Adipocyte (in vitro differentiated cells): ENCODE data around the gene PRAMEF26.
"Not testable (repeated sequence)": the region's sequence is repeated elsewhere in the genome, so short reads cannot be mapped to it uniquely, and the experiment has no call there.

Experiments used
- DNase-seq: peaks from one replicate; pipeline ENCODE4 v3.0.0-alpha.2; 2015; ENCODE audit warnings: low read depth
- H3K27me3 ChIP-seq: replicated peaks from 2 replicates; pipeline ENCODE4 v1.7.0; 2013; ENCODE audit warnings: mild to moderate bottlenecking, low read length, moderate library complexity; ENCODE audit not compliant: control insufficient read depth, insufficient read depth
- H3K36me3 ChIP-seq: 2 replicates; pipeline ENCODE4 v1.7.0; 2013; ENCODE audit warnings: low read length, mild to moderate bottlenecking, moderate library complexity; ENCODE audit not compliant: control insufficient read depth, insufficient read depth, severe bottlenecking
- H3K4me1 ChIP-seq: 2 replicates; pipeline ENCODE4 v1.7.0; 2013; ENCODE audit warnings: mild to moderate bottlenecking, low read length, moderate library complexity; ENCODE audit not compliant: control insufficient read depth, insufficient read depth
- H3K4me3 ChIP-seq: 2 replicates; pipeline ENCODE4 v1.7.0; 2013; ENCODE audit warnings: mild to moderate bottlenecking, low read length, moderate library complexity
- H3K9ac ChIP-seq: 2 replicates; pipeline ENCODE4 v1.7.0; 2013; ENCODE audit warnings: mild to moderate bottlenecking, low read length, moderate library complexity
- H3K9me3 ChIP-seq: 2 replicates; pipeline ENCODE4 v1.7.0; 2013; ENCODE audit warnings: mild to moderate bottlenecking, low read length, moderate library complexity; ENCODE audit not compliant: control insufficient read depth

PRAMEF26 gene

DNA sequence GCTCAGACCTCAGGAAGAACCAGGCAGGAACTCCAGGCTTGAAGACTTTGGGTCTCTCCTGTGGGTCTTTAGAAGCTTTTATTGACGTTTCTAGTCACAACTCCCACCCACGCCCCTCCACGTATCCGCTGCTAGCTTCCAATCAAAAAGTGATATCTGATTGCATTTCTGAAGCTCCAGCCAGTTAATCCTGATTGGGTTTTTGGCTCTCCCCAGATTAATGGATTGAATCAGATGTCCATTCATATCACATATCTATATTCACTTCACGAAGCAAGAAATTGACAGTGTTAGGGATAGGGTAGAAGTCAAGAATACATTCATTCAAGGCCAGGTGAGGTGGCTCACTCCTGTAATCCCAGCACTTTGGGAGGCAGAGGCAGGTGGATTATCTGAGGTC lies at the start of gene PRAMEF26:
Gene PRAMEF26 (minus strand): TSS at position 101 of the 400 bp plus-strand sequence. CDS start 2,914 bp downstream, outside the sequence.
- H3K9ac ChIP-seq, DNase-seq, H3K36me3 ChIP-seq, H3K9me3 ChIP-seq, H3K4me3 ChIP-seq, H3K4me1 ChIP-seq, H3K27me3 ChIP-seq: not testable (repeated sequence)

DNA sequence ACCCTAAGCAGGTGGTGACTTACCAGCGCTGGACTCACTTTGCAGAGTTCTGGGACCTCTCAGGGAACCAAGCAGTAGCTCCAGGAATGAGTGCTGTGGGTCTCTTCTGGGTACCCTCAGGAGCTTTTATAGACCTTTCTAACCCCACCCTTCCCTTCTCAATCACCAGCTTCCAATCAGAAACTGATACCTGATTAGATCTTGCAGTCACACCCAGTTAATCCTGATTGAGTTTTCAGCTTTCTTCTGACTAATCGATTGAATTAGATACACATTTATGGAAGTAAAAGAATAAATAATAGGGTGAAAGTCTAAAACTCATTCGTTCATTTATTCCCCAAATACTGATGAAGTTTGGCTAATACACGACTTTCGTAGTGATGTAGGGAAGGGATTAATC lies 45.5 kb upstream of the PRAMEF26 start, which contains the start of gene PRAMEF13:
Gene PRAMEF13 (minus strand): TSS at position 101 of the 400 bp plus-strand sequence. CDS start 1,820 bp downstream, outside the sequence.
- H3K27me3 ChIP-seq, H3K4me3 ChIP-seq, DNase-seq, H3K4me1 ChIP-seq, H3K9ac ChIP-seq, H3K9me3 ChIP-seq, H3K36me3 ChIP-seq: not testable (repeated sequence)

DNA sequence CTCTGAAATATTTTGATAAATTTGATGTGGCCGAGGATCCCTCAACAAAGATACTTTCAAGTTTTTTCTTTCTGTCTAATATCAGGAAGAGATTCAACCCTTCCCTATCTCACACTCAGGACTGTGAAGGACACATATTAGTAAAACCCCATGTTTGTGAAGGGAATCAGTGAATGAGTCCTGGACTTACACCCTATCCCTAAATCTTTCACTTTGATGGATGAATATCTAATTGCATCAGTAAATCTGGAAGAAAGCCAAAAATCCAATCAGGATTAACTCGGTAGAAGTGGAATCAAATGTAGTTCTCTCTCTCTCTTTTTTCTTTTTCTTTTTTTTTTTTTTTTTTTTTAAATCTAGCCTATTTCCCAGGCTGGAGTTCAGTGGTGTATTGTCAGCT lies 15.7 kb upstream of the PRAMEF26 start, which contains the start of gene PRAMEF9:
Gene PRAMEF9 (plus strand): TSS at position 301 of the 400 bp plus-strand sequence. CDS start 3,433 bp downstream, outside the sequence.
- not testable (repeated sequence) for H3K9ac ChIP-seq, H3K4me1 ChIP-seq, H3K4me3 ChIP-seq, H3K27me3 ChIP-seq, DNase-seq, H3K9me3 ChIP-seq, H3K36me3 ChIP-seq

DNA sequence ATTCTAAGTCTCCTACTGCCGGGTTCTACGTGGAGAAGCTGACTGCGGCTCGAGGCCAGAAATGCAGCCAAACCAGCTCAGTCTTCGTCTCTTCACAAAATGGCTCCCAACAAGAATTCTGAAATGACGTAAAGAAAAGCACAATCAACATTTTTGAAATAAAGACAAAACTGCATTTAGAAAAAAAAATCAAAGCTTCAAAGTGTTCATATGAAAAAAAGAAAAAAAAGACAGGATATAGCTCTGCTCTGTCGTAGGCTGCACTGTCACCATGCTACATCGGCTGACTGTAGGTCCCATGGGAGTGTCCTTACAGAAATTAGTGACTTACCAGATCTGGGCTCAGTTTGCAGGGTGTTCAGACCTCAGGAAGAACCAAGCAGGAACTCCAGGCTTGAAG lies 9.7 kb upstream of the PRAMEF26 start, which contains the start of gene HNRNPCL4:
Gene HNRNPCL4 (minus strand): TSS at position 101 of the 400 bp plus-strand sequence. CDS start 164 bp downstream, outside the sequence.
- not testable (repeated sequence) for H3K9ac ChIP-seq, H3K4me3 ChIP-seq, H3K9me3 ChIP-seq, H3K36me3 ChIP-seq, DNase-seq, H3K4me1 ChIP-seq, H3K27me3 ChIP-seq

DNA sequence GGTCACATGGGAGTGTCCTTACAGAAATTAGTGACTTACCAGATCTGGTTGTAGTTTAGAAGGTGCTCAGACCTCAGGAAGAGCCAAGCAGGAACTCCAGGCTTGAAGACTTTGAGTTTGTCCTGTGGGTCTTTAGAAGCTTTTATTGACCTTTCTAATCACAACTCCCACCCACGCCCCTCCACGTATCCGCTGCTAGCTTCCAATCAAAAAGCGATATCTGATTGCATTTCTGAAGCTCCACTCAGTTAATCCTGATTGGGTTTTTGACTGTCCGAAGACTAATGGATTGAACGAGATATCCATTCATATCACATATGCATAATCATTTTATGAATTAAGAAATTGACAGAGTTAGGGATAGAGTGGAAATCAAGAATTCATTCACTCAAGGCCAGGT lies 39.1 kb downstream of the PRAMEF26 start, which contains the start of gene HNRNPCL2:
Gene HNRNPCL2 (minus strand): TSS at position 101 of the 400 bp plus-strand sequence. CDS start 454 bp downstream, outside the sequence.
- H3K4me1 ChIP-seq, H3K27me3 ChIP-seq, DNase-seq, H3K36me3 ChIP-seq, H3K9me3 ChIP-seq, H3K9ac ChIP-seq, H3K4me3 ChIP-seq: not testable (repeated sequence)
